ENCODE measurements around the gene PLEKHG2. TPM values are rescaled to one million over a fixed set of nuclear protein-coding genes. Genes with fewer than 3 reads are reported as not detected.

The PLEKHG2 gene
- total and polyA plus RNA-seq, 9 of the 15 experiments (the other 6 are each of a cell fraction or from before 2014, with no cell fraction given): 0.98 to 45.7 (median 9.8) TPM

DNA sequence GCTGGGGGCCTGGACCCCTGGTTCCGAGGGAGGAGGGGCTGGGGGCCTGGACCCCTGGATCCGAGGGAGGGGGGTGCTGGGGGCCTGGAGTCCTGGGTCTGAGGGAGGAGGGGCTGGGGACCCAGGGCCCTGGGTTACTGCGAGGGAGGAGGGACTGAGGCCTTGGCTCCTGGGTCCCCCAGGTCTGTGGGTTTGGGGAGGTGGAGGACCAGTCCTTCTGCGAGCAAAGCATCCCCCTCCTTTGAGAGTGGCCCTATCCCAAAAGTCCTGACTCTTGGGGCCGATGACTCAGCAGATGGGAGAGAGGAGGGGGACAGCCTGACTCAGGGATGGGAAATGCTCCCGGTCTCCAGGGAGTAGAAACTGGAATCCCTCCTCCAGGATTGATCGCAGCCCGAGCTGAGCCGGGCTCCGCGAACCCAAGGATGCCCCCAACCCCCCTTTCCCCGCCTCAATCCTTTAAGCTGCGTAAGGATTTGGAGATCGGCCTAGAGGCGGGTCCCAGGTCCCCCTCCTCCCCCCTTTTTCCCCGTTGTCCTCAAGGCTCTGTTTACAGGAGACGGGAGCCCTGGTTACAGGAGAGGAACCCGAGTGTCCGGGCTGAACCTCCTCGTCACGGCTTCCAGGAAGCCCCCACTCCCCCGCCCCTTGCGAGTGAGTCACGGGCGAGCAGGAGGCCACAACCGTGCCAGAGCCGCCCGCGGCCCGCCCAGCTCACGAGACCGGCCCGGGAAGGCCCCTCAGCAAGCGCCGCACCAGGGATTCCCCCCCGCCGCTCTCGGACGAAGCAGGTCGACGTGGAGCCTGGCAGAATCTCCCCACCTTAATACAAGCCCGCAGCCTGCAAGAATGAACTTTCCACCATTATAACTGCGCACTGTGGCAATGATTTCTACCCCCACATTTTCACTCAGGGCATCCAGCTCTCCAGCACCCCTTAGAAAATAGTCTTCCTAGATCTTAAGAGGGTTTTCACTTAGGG lies 8.8 kb upstream of the PLEKHG2 start (continued):
- TF ChIP-seq, protein P1, sequence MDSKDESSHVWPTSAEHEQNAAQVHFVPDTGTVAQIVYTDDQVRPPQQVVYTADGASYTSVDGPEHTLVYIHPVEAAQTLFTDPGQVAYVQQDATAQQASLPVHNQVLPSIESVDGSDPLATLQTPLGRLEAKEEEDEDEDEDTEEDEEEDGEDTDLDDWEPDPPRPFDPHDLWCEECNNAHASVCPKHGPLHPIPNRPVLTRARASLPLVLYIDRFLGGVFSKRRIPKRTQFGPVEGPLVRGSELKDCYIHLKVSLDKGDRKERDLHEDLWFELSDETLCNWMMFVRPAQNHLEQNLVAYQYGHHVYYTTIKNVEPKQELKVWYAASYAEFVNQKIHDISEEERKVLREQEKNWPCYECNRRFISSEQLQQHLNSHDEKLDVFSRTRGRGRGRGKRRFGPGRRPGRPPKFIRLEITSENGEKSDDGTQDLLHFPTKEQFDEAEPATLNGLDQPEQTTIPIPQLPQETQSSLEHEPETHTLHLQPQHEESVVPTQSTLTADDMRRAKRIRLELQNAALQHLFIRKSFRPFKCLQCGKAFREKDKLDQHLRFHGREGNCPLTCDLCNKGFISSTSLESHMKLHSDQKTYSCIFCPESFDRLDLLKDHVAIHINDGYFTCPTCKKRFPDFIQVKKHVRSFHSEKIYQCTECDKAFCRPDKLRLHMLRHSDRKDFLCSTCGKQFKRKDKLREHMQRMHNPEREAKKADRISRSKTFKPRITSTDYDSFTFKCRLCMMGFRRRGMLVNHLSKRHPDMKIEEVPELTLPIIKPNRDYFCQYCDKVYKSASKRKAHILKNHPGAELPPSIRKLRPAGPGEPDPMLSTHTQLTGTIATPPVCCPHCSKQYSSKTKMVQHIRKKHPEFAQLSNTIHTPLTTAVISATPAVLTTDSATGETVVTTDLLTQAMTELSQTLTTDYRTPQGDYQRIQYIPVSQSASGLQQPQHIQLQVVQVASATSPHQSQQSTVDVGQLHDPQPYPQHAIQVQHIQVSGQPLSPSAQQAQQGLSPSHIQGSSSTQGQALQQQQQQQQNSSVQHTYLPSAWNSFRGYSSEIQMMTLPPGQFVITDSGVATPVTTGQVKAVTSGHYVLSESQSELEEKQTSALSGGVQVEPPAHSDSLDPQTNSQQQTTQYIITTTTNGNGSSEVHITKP (IDR thresholded peaks at IDR 0.05; ENCODE audit: partially characterized antibody): peak; percentile 98
- TF ChIP-seq RNF2 (IDR thresholded peaks at IDR 0.05) (peak; percentile 31; the same call in 1 of the 2 replicates), SAFB (IDR thresholded peaks at IDR 0.05; ENCODE audit: borderline replicate concordance, low read depth, low read length) (peak; percentile 42; the same call in 1 of the 2 replicates), SRSF1 (IDR thresholded peaks at IDR 0.05; ENCODE audit: low read depth, low read length) (no peak), KDM2B (CRISPR knock-in tag; IDR thresholded peaks at IDR 0.05) (no peak), TCFL5 (CRISPR knock-in tag; conservative IDR thresholded peaks at IDR 0.05) (no peak), ELF1 (tag; IDR thresholded peaks at IDR 0.05) (peak; percentile 56; the same call in 1 of the 2 replicates), EGR1 (conservative IDR thresholded peaks at IDR 0.05) (peak; percentile 56; the same call in 1 of the 2 replicates), MAFK (IDR thresholded peaks at IDR 0.05; ENCODE audit: low read length) (peak; percentile 69; the same call in 1 of the 2 replicates), C11orf30 (IDR thresholded peaks at IDR 0.05; ENCODE audit: low read depth) (peak; percentile 92), NFXL1 (CRISPR knock-in tag; IDR thresholded peaks at IDR 0.05) (no peak), RUNX1 (IDR thresholded peaks at IDR 0.05; ENCODE audit: low read depth) (no peak), ZNF551 (CRISPR knock-in tag; IDR thresholded peaks at IDR 0.05) (no peak), L3MBTL2 (IDR thresholded peaks at IDR 0.05) (peak; percentile 70; the same call in 1 of the 2 replicates), RBM39 (optimal IDR thresholded peaks at IDR 0.05; ENCODE audit: low read depth, low read length) (no peak), TRIM24 (IDR thresholded peaks at IDR 0.05) (no peak), EP400 (IDR thresholded peaks at IDR 0.05) (peak; percentile 45; the same call in 1 of the 2 replicates), TRIM28 (IDR thresholded peaks at IDR 0.05) (0 out of 2 replicates have a peak, but pooled peaks have one; percentile 32)
- TF ChIP-seq, protein P2, sequence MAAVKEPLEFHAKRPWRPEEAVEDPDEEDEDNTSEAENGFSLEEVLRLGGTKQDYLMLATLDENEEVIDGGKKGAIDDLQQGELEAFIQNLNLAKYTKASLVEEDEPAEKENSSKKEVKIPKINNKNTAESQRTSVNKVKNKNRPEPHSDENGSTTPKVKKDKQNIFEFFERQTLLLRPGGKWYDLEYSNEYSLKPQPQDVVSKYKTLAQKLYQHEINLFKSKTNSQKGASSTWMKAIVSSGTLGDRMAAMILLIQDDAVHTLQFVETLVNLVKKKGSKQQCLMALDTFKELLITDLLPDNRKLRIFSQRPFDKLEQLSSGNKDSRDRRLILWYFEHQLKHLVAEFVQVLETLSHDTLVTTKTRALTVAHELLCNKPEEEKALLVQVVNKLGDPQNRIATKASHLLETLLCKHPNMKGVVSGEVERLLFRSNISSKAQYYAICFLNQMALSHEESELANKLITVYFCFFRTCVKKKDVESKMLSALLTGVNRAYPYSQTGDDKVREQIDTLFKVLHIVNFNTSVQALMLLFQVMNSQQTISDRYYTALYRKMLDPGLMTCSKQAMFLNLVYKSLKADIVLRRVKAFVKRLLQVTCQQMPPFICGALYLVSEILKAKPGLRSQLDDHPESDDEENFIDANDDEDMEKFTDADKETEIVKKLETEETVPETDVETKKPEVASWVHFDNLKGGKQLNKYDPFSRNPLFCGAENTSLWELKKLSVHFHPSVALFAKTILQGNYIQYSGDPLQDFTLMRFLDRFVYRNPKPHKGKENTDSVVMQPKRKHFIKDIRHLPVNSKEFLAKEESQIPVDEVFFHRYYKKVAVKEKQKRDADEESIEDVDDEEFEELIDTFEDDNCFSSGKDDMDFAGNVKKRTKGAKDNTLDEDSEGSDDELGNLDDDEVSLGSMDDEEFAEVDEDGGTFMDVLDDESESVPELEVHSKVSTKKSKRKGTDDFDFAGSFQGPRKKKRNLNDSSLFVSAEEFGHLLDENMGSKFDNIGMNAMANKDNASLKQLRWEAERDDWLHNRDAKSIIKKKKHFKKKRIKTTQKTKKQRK (IDR thresholded peaks at IDR 0.05; ENCODE audit: borderline replicate concordance, low read depth, low read length): no peak
- TF ChIP-seq, protein P3, sequence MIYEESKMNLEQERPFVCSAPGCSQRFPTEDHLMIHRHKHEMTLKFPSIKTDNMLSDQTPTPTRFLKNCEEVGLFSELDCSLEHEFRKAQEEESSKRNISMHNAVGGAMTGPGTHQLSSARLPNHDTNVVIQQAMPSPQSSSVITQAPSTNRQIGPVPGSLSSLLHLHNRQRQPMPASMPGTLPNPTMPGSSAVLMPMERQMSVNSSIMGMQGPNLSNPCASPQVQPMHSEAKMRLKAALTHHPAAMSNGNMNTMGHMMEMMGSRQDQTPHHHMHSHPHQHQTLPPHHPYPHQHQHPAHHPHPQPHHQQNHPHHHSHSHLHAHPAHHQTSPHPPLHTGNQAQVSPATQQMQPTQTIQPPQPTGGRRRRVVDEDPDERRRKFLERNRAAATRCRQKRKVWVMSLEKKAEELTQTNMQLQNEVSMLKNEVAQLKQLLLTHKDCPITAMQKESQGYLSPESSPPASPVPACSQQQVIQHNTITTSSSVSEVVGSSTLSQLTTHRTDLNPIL (CRISPR knock-in tag; IDR thresholded peaks at IDR 0.05): no peak
